Measurements from ENCODE around the gene PI4K2B. TPM values are rescaled to one million over a fixed set of nuclear protein-coding genes. Genes with fewer than 3 reads are reported as not detected.
"Not testable (repeated sequence)": the region's sequence is repeated elsewhere in the genome, so short reads cannot be mapped to it uniquely, and the experiment has no call there.

Gene PI4K2B
- total RNA-seq, 1 experiment from 2014 or later = 19.3 TPM

GRCh38 chr4:25248875-25249274 is 15.0 kb downstream of the PI4K2B start:
- H3K27ac ChIP-seq (ENCODE audit: low read depth, low read length); H3K9me3 ChIP-seq (ENCODE audit: control insufficient read depth in 1 of 2, insufficient read depth in 1 of 2, low read depth in 1 of 2, low read length in 2 of 2); H3K27me3 ChIP-seq (ENCODE audit: insufficient read depth, low read length); H3K4me1 ChIP-seq (ENCODE audit: control insufficient read depth in 1 of 2, insufficient read depth in 2 of 2, low read length in 2 of 2); H4K20me1 ChIP-seq (ENCODE audit: insufficient read depth); DNase-seq (ENCODE audit: low read depth, low spot score); H3K4me3 ChIP-seq (replicated peaks in 1 of 2; ENCODE audit: low read depth in 1 of 2, low read length in 2 of 2); RAD21 ChIA-PET (ENCODE audit: low non-redundant PET in 1 of 2, low total read pairs in 2 of 2, uncharacterized antibody in 2 of 2, unreplicated experiment in 2 of 2); H3K9ac ChIP-seq (ENCODE audit: low read length); BruUV-seq (replicated peaks); POLR2A ChIA-PET; H2AFZ ChIP-seq (ENCODE audit: low read depth, low read length, poor library complexity, severe bottlenecking); H3K9me2 ChIP-seq (ENCODE audit: insufficient read depth); CTCF ChIA-PET; ATAC-seq; H3K36me3 ChIP-seq (ENCODE audit: control insufficient read depth in 1 of 2, insufficient read depth in 2 of 2, low read length in 2 of 2); H3K4me2 ChIP-seq (ENCODE audit: low read length); intact Hi-C loops (cut with micrococcal nuclease): not testable (repeated sequence)
- 0 out of 2 replicates have a peak, but pooled peaks cover 13% of the 10 kb centered on the region for H3K79me2 ChIP-seq (ENCODE audit: insufficient read depth, low read length)

- H3K27ac ChIP-seq (ENCODE audit: low read depth, low read length); H3K9me2 ChIP-seq (ENCODE audit: insufficient read depth); H3K9me3 ChIP-seq (ENCODE audit: control insufficient read depth in 1 of 2, insufficient read depth in 1 of 2, low read depth in 1 of 2, low read length in 2 of 2); H4K20me1 ChIP-seq (ENCODE audit: insufficient read depth); H3K4me2 ChIP-seq (ENCODE audit: low read length); intact Hi-C loops (cut with micrococcal nuclease); H3K9ac ChIP-seq (ENCODE audit: low read length); CTCF ChIA-PET; H3K36me3 ChIP-seq (ENCODE audit: control insufficient read depth in 1 of 2, insufficient read depth in 2 of 2, low read length in 2 of 2); H3K27me3 ChIP-seq (ENCODE audit: insufficient read depth, low read length); DNase-seq (ENCODE audit: low read depth, low spot score); H2AFZ ChIP-seq (ENCODE audit: low read depth, low read length, poor library complexity, severe bottlenecking); ATAC-seq; BruUV-seq (replicated peaks); RAD21 ChIA-PET (ENCODE audit: low non-redundant PET in 1 of 2, low total read pairs in 2 of 2, uncharacterized antibody in 2 of 2, unreplicated experiment in 2 of 2); H3K4me1 ChIP-seq (ENCODE audit: control insufficient read depth in 1 of 2, insufficient read depth in 2 of 2, low read length in 2 of 2); POLR2A ChIA-PET; H3K4me3 ChIP-seq (replicated peaks in 1 of 2; ENCODE audit: low read depth in 1 of 2, low read length in 2 of 2): not testable (repeated sequence)
- H3K79me2 ChIP-seq (ENCODE audit: insufficient read depth, low read length) = 0 out of 2 replicates have a peak, but pooled peaks cover 13% of the 10 kb centered on the region
Measured at GRCh38 chr4:25249494-25249893, 15.7 kb downstream of the PI4K2B start.

- no peak overlapping the region for H3K9ac ChIP-seq (ENCODE audit: low read length)
- POLR2A ChIA-PET = no interaction called here
- H2AFZ ChIP-seq (ENCODE audit: low read depth, low read length, poor library complexity, severe bottlenecking) = no peak overlapping the region
- RAD21 ChIA-PET (ENCODE audit: low non-redundant PET in 1 of 2, low total read pairs in 2 of 2, uncharacterized antibody in 2 of 2, unreplicated experiment in 2 of 2) = no interaction called here
- TF ChIP-seq ELF1 (IDR thresholded peaks at IDR 0.05; ENCODE audit: borderline replicate concordance, low read depth) (no peak), CTCF (IDR thresholded peaks at IDR 0.05 in 2 of 3, conservative IDR thresholded peaks at IDR 0.05 in 1 of 3; ENCODE audit: borderline replicate concordance in 1 of 3, insufficient read depth in 1 of 3, low read depth in 2 of 3, low read length in 2 of 3) (no peak), EZH2 (IDR thresholded peaks at IDR 0.05) (no peak), POLR2A (IDR thresholded peaks at IDR 0.05; ENCODE audit: borderline replicate concordance, extremely low read depth, insufficient read depth, insufficient read length) (no peak), SRF (IDR thresholded peaks at IDR 0.05; ENCODE audit: low read depth) (no peak)
- H3K9me3 ChIP-seq (ENCODE audit: control insufficient read depth in 1 of 2, insufficient read depth in 1 of 2, low read depth in 1 of 2, low read length in 2 of 2) = no peaks in the 10 kb centered on the region
- BruUV-seq (replicated peaks) = no TSS peak
- CTCF ChIA-PET = no interaction called here
- no peaks in the 10 kb centered on the region for H3K9me2 ChIP-seq (ENCODE audit: insufficient read depth)
- no peak overlapping the region for H3K4me2 ChIP-seq (ENCODE audit: low read length)
- H4K20me1 ChIP-seq (ENCODE audit: insufficient read depth) = no peaks in the 10 kb centered on the region
- 0 out of 2 replicates have a peak, but pooled peaks cover 7% of the 10 kb centered on the region for H3K79me2 ChIP-seq (ENCODE audit: insufficient read depth, low read length)
- H3K4me1 ChIP-seq (ENCODE audit: control insufficient read depth in 1 of 2, insufficient read depth in 2 of 2, low read length in 2 of 2) = no peaks in the 10 kb centered on the region
- no peak for DNase-seq (ENCODE audit: low read depth, low spot score)
- peaks cover 0 to 5% of the 10 kb centered on the region in 2 experiments; a peak in 1 of 4 replicates for H3K36me3 ChIP-seq (ENCODE audit: control insufficient read depth in 1 of 2, insufficient read depth in 2 of 2, low read length in 2 of 2)
- no peak overlapping the region for H3K4me3 ChIP-seq (replicated peaks in 1 of 2; ENCODE audit: low read depth in 1 of 2, low read length in 2 of 2)
- no peak overlapping the region for H3K27ac ChIP-seq (ENCODE audit: low read depth, low read length)
- ATAC-seq = no peak
- no peaks in the 10 kb centered on the region for H3K27me3 ChIP-seq (ENCODE audit: insufficient read depth, low read length)
- intact Hi-C loops (cut with micrococcal nuclease) = no loop called here
Measured at GRCh38 chr4:25252230-25253070, 18.6 kb downstream of the PI4K2B start.
